ENCODE measurements around the gene CARD11.

DNA sequence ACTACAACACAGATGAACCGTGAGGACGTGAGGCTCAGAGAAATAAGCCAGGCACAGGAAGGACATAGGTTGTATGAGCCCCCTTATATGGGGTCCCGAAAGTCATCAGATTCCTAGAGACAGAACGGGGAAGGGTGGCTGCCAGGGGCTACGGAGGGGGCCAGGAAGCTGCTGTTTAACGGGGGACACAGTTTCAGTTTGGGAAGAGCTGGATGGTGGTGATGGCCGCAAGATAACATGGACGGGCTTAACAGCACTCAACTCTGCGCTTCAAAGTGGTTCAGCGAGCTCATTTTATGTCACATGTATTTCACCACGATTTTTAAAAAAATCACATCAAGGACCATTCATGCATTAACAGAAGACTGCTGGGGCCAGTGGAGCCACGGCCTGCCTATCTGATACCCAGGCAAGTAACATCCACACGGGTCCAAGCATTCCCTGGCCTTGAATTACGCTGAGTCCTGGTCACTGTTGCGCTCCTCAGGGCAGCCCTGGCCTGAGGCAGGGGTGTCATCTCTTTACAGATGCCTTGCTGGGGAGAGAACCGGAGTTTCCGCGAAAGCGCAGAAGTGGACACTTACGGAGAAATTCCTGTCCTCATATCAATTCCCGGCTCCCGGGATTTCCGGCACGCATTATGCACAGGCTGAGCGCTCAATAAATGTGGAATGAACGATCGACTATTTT is 1.5 kb downstream of the CARD11 start:
- TF ChIP-seq, protein P1, sequence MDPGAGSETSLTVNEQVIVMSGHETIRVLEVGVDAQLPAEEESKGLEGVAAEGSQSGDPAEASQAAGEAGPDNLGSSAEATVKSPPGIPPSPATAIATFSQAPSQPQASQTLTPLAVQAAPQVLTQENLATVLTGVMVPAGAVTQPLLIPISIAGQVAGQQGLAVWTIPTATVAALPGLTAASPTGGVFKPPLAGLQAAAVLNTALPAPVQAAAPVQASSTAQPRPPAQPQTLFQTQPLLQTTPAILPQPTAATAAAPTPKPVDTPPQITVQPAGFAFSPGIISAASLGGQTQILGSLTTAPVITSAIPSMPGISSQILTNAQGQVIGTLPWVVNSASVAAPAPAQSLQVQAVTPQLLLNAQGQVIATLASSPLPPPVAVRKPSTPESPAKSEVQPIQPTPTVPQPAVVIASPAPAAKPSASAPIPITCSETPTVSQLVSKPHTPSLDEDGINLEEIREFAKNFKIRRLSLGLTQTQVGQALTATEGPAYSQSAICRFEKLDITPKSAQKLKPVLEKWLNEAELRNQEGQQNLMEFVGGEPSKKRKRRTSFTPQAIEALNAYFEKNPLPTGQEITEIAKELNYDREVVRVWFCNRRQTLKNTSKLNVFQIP (CRISPR knock-in tag; IDR thresholded peaks at IDR 0.05; ENCODE audit: borderline replicate concordance, low read depth), result no peak
- TF ChIP-seq ISL1 (CRISPR knock-in tag; IDR thresholded peaks at IDR 0.05) (no peak), ESRRG (CRISPR knock-in tag; IDR thresholded peaks at IDR 0.05) (no peak), PPARA (CRISPR knock-in tag; IDR thresholded peaks at IDR 0.05; ENCODE audit: borderline replicate concordance) (no peak)

Data from SK-N-SH treated with all-trans-retinoic acid at 6 μM for 48 hours (cell line).